Heart left ventricle (tissue), 16 donors: Measurements from ENCODE around the gene PROSER1. TPM values are rescaled to one million over a fixed set of nuclear protein-coding genes. Genes with fewer than 3 reads are reported as not detected.

Experiments
- ATAC-seq, 4 donors: fragments of 200-7000 bp; cut with Tn5 transposase; one replicate each; pipeline ENCODE4 v1.9.1; 2020 to 2022; ENCODE audit warnings: moderate library complexity in 4 of 4, mild to moderate bottlenecking in 3 of 4, moderate number of reproducible peaks in 1 of 4
- DNase-seq, 5 donors: peaks; one replicate each; pipeline ENCODE4 v3.0.0-alpha.2; 2020
- H3K27ac ChIP-seq, 12 donors: fragments of 200-600 bp; sonication (generic) in 4 of 12; one replicate each; pipeline versions ENCODE4 v1.5.0 to v1.8.0; 2016 to 2022; ENCODE audit warnings: mild to moderate bottlenecking in 2 of 12
- H3K27me3 ChIP-seq, 9 donors: fragments of 200-600 bp; sonication (generic) in 2 of 9; one replicate each; pipeline versions ENCODE4 v1.5.1 to v1.8.0; 2016 to 2022; ENCODE audit warnings: mild to moderate bottlenecking in 3 of 9
- H3K36me3 ChIP-seq, 9 donors: fragments of 200-600 bp; sonication (generic) in 2 of 9; one replicate each; pipeline versions ENCODE4 v1.5.0 to v1.8.0; 2018 to 2022; ENCODE audit warnings: mild to moderate bottlenecking in 2 of 9
- H3K4me1 ChIP-seq, 12 donors: fragments of 200-600 bp; sonication (generic) in 4 of 12; one replicate each; pipeline versions ENCODE4 v1.5.0 to v1.8.0; 2016 to 2022; ENCODE audit warnings: mild to moderate bottlenecking in 3 of 12
- H3K4me3 ChIP-seq, 12 donors: fragments of 200-600 bp; sonication (generic) in 4 of 12; one replicate each; pipeline versions ENCODE4 v1.5.0 to v1.8.0; 2017 to 2022; ENCODE audit warnings: mild to moderate bottlenecking in 9 of 12, moderate library complexity in 4 of 12
- H3K9me3 ChIP-seq, 12 donors: fragments of 200-600 bp; sonication (generic) in 4 of 12; one replicate each; pipeline versions ENCODE4 v1.5.0 to v1.8.0; 2016 to 2022; ENCODE audit warnings: mild to moderate bottlenecking in 1 of 12
- CTCF ChIP-seq, 12 donors: fragments of 200-600 bp; sonication (generic) in 4 of 12; IDR thresholded peaks; one replicate each; pipeline versions ENCODE4 v1.5.0 to v1.8.0; 2018 to 2022; ENCODE audit warnings: antibody characterized with exemption in 12 of 12, mild to moderate bottlenecking in 5 of 12
- POLR2A ChIP-seq, 2 donors: fragments of 450-650 bp; IDR thresholded peaks; one replicate each; pipeline ENCODE4 v1.6.1; 2017; ENCODE audit warnings: antibody characterized with exemption in 2 of 2, mild to moderate bottlenecking in 2 of 2, moderate library complexity in 2 of 2
- WGBS, 4 donors: extraction: QIAGEN DNeasy Blood & Tissue Kit in 2 of 4; methylation state at CpG; one replicate each; pipeline versions ENCODE4 v1.1.5 to v1.1.7; 2013 to 2018; 5-methylcytosine and 5-hydroxymethylcytosine counted together
- intact Hi-C, 10 donors: fragments of 100-400 bp; cut with DNase I; formaldehyde crosslinking; loops; one replicate each; pipeline versions ENCODE4 v1.11.1 to v1.14.2; 2022
- polyA plus RNA-seq, 2 donors: library from polyadenylated mRNA; stranded (reverse); fragments of 200-250 nt; gene quantifications; one replicate each; pipeline ENCODE4 v1.2.3, GENCODE V29; 2013
- total RNA-seq, 9 donors: library from RNA; depleted of rRNA in 2 of 9; stranded (reverse); fragments of >200 nt in 2 of 9; fragmentation: NEBNext Ultra II Directional in 3 of 9; extraction: Animal tissue kit (Norgen Biotek cat#: 25700) in 3 of 9; gene quantifications; one replicate each; pipeline versions ENCODE4 v1.1.0 to v1.2.4, GENCODE V29; 2016 to 2023
- donor health status: ischemic (EF 13 %, LVEDD 7.1; RV severe dilation, severe dysfunction).
- donor health status: healthy with polysubstance abuse.
- donor health status: DM: no; HTN: yes; CAD: no.
- donor health status: DM: no; HTN: no; CAD: no.
- donor health status: ischemic (EF 25% LVEDD 6.9; RV normal size, moderate dysfunction).
- donor health status: ischemic (EF 25% LVEDD 5.7; RV mildly dilated, moderate dysfunction).
- donor health status: healthy.
- donor health status: DM: yes; HTN: yes; CAD: no.
- donor health status: ischemic (EF 35%, LVEDD 5.7; RV mildly dilated, moderate dysfunction).
- donor health status: nonischemic (EF 11% LVEDD 7.7; RV severe dilation, severe dysfunction).
- donor health status: DM: yes; HTN: yes; CAD: no.
- donor health status: PGD.
- donor health status: ischemic (EF 29% LVEDD 5.4; RV normal size, mild dysfunction).
- donor health status: nonischemic (EF 23%, LVEDD 6.1; RV moderate dilation, normal function).

The PROSER1 gene
- total and polyA plus RNA-seq, 11 donors, result 7.8 to 22.2 (median 15.5) TPM

GRCh38 chr13:39038569-39039030 lies 711 bp upstream of the PROSER1 start:
- intact Hi-C loops, result loop anchor here in 2 of 10 donors (10.0 kb wide), 2 partner anchors 376 to 1746 kb away; partner anchors contain the start of gene SLC25A15 (in 2 of the 2)
- Histone ChIP-seq H3K27ac (peak overlapping the region in 11 of 12 donors; percentile 72 to 94 (median 84)), H3K4me1 (peaks cover 7 to 69% (median 39%) of the 10 kb centered on the region in 12 donors), H3K27me3 (no peaks in the 10 kb centered on the region), H3K9me3 (no peaks in the 10 kb centered on the region), H3K36me3 (peaks cover 0 to 16% (median 6%) of the 10 kb centered on the region in 9 donors), H3K4me3 (peak overlapping the region; percentile 66 to 94 (median 81))
- ATAC-seq, result peak in 3 of 4 donors; percentile 10 to 29 (median 24)
- WGBS, 4 donors, result 0 to 1% (median 1%) methylated on average over 15 of the region's 15 CpGs
- peak in 2 of 5 donors; percentile 11 to 37 for DNase-seq
- TF ChIP-seq CTCF (IDR thresholded peaks at IDR 0.05), result no peak
- no peak for TF ChIP-seq POLR2A (IDR thresholded peaks at IDR 0.05)

- H3K4me3 ChIP-seq, result peak overlapping the region; percentile 66 to 94 (median 81)
- intact Hi-C loops, result loop anchor here in 2 of 10 donors (10.0 kb wide), 2 partner anchors 377 to 1747 kb away; partner anchors contain the start of gene SLC25A15 (in 2 of the 2)
- DNase-seq, result no peak
- peak overlapping the region; percentile 66 to 94 (median 84) for H3K27ac ChIP-seq
- H3K4me1 ChIP-seq, result peaks cover 7 to 69% (median 39%) of the 10 kb centered on the region in 12 donors
- no peak for TF ChIP-seq POLR2A (IDR thresholded peaks at IDR 0.05)
- peaks cover 0 to 10% (median 0%) of the 10 kb centered on the region in 9 donors for H3K36me3 ChIP-seq
- ATAC-seq, result no peak
- WGBS, 4 donors, result 0% methylated on average over 15 to 39 of the region's 39 CpGs
- H3K27me3 ChIP-seq, result no peaks in the 10 kb centered on the region
- H3K9me3 ChIP-seq, result no peaks in the 10 kb centered on the region
Observed at GRCh38 chr13:39037410-39037879, 444 bp downstream of the PROSER1 start.

GRCh38 chr13:39036212-39036611 lies 1.7 kb downstream of the PROSER1 start:
- no peaks in the 10 kb centered on the region for H3K9me3 ChIP-seq
- intact Hi-C loops, result loop anchor here in 2 of 10 donors (10.0 kb wide), 2 partner anchors 379 to 1749 kb away; partner anchors contain the start of gene SLC25A15 (in 2 of the 2)
- DNase-seq, result no peak
- ATAC-seq, result no peak
- H3K27ac ChIP-seq, result no peak overlapping the region
- H3K4me1 ChIP-seq, result peaks cover 7 to 65% (median 39%) of the 10 kb centered on the region in 12 donors
- peak overlapping the region in 11 of 12 donors; percentile 66 to 94 (median 83) for H3K4me3 ChIP-seq
- H3K36me3 ChIP-seq, result peaks cover 0 to 7% (median 0%) of the 10 kb centered on the region in 9 donors
- TF ChIP-seq CTCF (IDR thresholded peaks at IDR 0.05), result no peak
- no peak for TF ChIP-seq POLR2A (IDR thresholded peaks at IDR 0.05)
- no peaks in the 10 kb centered on the region for H3K27me3 ChIP-seq
- WGBS, 4 donors, result 2 to 3% (median 2%) methylated on average over 9 of the region's 9 CpGs

- H3K4me1 ChIP-seq, result peaks cover 7 to 61% (median 39%) of the 10 kb centered on the region in 12 donors
- ATAC-seq (no peak), DNase-seq (no peak)
- peak overlapping the region in 10 of 12 donors; percentile 69 to 94 (median 83) for H3K4me3 ChIP-seq
- intact Hi-C loops, result loop anchor here in 2 of 10 donors (10.0 kb wide), 2 partner anchors 379 to 1749 kb away; partner anchors contain the start of gene SLC25A15 (in 2 of the 2)
- no peak overlapping the region for H3K27ac ChIP-seq
- no peaks in the 10 kb centered on the region for H3K27me3 ChIP-seq
- 20 to 27% (median 24%) methylated on average over 2 of the region's 2 CpGs for WGBS, 4 donors
- no peak for TF ChIP-seq CTCF (IDR thresholded peaks at IDR 0.05)
- no peak for TF ChIP-seq POLR2A (IDR thresholded peaks at IDR 0.05)
- H3K36me3 ChIP-seq, result peaks cover 0 to 11% (median 2%) of the 10 kb centered on the region in 9 donors
- H3K9me3 ChIP-seq, result no peaks in the 10 kb centered on the region
Observed at GRCh38 chr13:39035799-39036198, 2.1 kb downstream of the PROSER1 start.
